ENCODE measurements around the gene MARCHF10.
"Not testable (repeated sequence)": the region's sequence is repeated elsewhere in the genome, so short reads cannot be mapped to it uniquely, and the experiment has no call there.

DNA sequence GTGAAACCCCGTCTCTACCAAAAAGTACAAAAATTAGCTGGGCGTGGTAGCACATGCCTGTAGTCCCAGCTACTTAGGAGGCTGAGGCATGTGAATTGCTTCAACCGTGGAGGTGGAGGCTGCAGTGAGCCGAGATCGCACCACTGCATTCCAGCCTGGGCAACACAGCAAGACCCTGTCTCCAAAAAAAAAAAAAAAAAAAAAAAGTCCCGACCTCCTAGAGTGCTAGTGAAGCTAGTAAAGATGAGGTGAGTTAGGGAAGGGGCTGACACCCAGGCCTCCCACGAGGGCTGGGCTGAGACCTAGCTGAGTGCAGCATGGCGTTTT lies 116.6 kb downstream of the MARCHF10 start:
- TF ChIP-seq CTCF (IDR thresholded peaks at IDR 0.05; ENCODE audit: poor library complexity); EZH2 (IDR thresholded peaks at IDR 0.05; ENCODE audit: borderline replicate concordance): not testable (repeated sequence)

All from hepatocyte (in vitro differentiated cells).